IPS-18a (cell line): ENCODE results near the gene EXOC6.

Experiments used
- H3K27ac ChIP-seq: one replicate; pipeline ENCODE4 v1.5.1; 2013; ENCODE audit warnings: low read length
- H3K27me3 ChIP-seq: one replicate; pipeline ENCODE4 v1.6.1; 2013; ENCODE audit warnings: mild to moderate bottlenecking, low read length; ENCODE audit not compliant: control insufficient read depth, insufficient read depth
- H3K36me3 ChIP-seq: one replicate; pipeline ENCODE4 v1.6.1; 2013; ENCODE audit warnings: low read depth, low read length; ENCODE audit not compliant: control insufficient read depth
- H3K4me1 ChIP-seq: one replicate; pipeline ENCODE4 v1.6.1; 2013; ENCODE audit warnings: low read depth, low read length; ENCODE audit not compliant: control insufficient read depth
- H3K4me3 ChIP-seq: one replicate; pipeline ENCODE4 v1.5.1; 2013; ENCODE audit warnings: low read length
- H3K9ac ChIP-seq: one replicate; pipeline ENCODE4 v1.6.1; 2013; ENCODE audit warnings: mild to moderate bottlenecking, low read length, moderate library complexity
- H3K9me3 ChIP-seq: one replicate; pipeline ENCODE4 v1.6.1; 2013; ENCODE audit warnings: low read depth, low read length; ENCODE audit not compliant: control insufficient read depth

EXOC6 gene

GRCh38 chr10:93070378-93071176, 222.3 kb downstream of the EXOC6 start:
- Histone ChIP-seq H3K4me1 (peaks cover 14% of the 10 kb centered on the region), H3K9ac (no peak overlapping the region), H3K27me3 (peaks cover 100% of the 10 kb centered on the region)

DNA sequence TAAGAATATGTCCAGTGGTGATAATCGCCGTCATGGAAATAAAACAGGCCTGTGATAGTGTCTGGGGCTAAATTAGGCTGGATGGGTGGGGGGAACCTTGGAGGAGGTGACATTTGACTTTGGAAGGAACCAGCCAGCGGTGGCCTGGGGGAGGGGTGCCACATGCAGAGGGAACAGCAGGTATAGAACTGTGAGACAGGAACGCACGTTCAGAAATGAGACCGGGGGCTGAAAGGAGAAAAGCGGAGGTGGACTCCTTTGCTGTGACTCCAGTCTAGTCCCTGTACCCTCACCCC, 222.8 kb downstream of the EXOC6 start:
- Histone ChIP-seq H3K27ac (no peak overlapping the region), H3K9ac (no peak overlapping the region), H3K27me3 (peaks cover 100% of the 10 kb centered on the region), H3K4me1 (peaks cover 13% of the 10 kb centered on the region), H3K9me3 (no peaks in the 10 kb centered on the region), H3K36me3 (no peaks in the 10 kb centered on the region), H3K4me3 (no peak overlapping the region)

More at GRCh38 chr10:93070378-93071176, 222.3 kb downstream of the EXOC6 start:
- no peaks in the 10 kb centered on the region for H3K36me3 ChIP-seq
- no peak overlapping the region for H3K27ac ChIP-seq
- no peak overlapping the region for H3K4me3 ChIP-seq
- H3K9me3 ChIP-seq, result no peaks in the 10 kb centered on the region

DNA sequence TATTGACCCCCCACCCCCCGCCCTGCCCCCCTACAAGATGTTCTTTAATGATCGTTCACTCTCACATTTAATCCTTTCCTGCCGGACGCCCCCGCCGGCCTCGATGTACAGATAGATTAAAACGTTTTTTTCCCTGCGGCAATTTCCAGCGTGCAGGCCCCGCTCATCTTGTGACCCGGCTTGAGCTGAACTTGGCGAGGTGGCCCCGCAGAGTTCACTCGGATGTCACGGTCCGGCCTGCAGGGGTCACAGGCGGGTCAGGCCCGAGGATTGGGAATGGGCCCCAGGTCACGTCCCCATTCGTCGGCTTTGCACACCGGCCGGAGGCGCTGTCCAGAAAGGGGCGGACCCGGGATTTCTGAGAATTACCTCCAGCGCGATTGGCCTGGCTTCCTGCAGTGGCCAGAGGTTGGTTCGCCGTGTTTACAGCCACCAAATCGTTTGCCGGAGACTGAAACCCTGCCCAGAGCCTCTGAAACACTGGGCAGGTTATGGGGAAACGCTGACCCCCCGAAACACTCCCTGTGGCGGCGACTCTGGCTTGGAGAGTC, 223.4 kb downstream of the EXOC6 start:
- Histone ChIP-seq H3K4me1 (peaks cover 17% of the 10 kb centered on the region), H3K27ac (no peak overlapping the region), H3K4me3 (peak overlapping the region; percentile 63), H3K27me3 (peaks cover 100% of the 10 kb centered on the region), H3K9ac (no peak overlapping the region), H3K36me3 (no peaks in the 10 kb centered on the region), H3K9me3 (no peaks in the 10 kb centered on the region)

DNA sequence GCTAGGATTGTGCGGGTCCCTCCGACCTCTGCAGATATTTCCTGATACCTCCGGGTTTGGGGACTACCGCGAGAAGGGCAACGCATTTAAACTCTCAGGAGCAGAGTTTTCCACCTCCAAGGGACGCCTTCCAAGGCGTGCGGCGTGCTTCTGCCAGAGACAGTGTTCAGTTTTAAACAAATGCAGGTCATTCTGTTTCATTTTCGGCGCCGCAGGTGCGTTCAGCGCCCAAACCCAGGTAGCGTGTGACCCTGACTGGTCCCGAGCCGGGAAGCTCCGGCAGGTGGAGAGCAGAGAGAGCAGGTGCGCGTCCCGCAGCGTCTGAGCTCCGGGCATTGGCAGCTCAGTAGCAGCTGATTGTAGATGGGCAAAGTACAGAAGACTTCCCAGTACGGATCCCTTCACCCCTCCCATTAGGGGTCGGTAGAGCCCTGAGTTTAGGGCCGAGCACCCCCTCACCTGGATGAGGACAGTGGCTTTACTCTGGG, 223.9 kb downstream of the EXOC6 start:
- no peaks in the 10 kb centered on the region for H3K9me3 ChIP-seq
- H3K27me3 ChIP-seq, result peaks cover 99% of the 10 kb centered on the region
- no peak overlapping the region for H3K27ac ChIP-seq
- no peak overlapping the region for H3K9ac ChIP-seq
- H3K4me3 ChIP-seq, result peak overlapping the region; percentile 63
- no peaks in the 10 kb centered on the region for H3K36me3 ChIP-seq
- H3K4me1 ChIP-seq, result peaks cover 17% of the 10 kb centered on the region

GRCh38 chr10:93072713-93073538, 224.6 kb downstream of the EXOC6 start:
- peaks cover 98% of the 10 kb centered on the region for H3K27me3 ChIP-seq
- no peaks in the 10 kb centered on the region for H3K9me3 ChIP-seq
- H3K9ac ChIP-seq, result no peak overlapping the region
- H3K4me1 ChIP-seq, result peaks cover 14% of the 10 kb centered on the region
- H3K4me3 ChIP-seq, result peak overlapping the region; percentile 63
- H3K27ac ChIP-seq, result no peak overlapping the region
- no peaks in the 10 kb centered on the region for H3K36me3 ChIP-seq

DNA sequence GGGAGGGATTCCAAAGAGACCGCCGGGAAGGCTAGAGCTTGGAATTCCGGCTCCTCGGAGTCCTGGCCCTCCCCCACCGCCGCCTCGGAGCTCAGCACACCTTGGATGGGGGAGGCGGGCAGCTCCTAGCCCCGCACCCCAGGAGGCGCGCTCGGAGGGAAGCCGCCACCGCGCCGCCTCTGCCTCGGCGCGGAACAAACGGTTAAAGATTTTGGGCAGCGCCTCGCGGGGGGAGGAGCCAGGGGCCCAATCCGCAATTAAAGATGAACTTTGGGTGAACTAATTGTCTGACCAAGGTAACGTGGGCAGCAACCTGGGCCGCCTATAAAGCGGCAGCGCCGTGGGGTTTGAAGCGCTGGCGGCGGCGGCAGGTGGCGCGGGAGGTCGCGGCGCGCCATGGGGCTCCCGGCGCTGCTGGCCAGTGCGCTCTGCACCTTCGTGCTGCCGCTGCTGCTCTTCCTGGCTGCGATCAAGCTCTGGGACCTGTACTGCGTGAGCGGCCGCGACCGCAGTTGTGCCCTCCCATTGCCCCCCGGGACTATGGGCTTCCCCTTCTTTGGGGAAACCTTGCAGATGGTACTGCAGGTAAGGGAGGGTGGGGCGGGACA, 225.3 kb downstream of the EXOC6 start, which contains the start of gene CYP26A1:
Gene CYP26A1 (plus strand): TSS at position 355 of the 608 bp plus-strand sequence. CDS start 42 bp downstream, at position 397.
- Histone ChIP-seq H3K4me3 (peak within 1 kb of the TSS; percentile 63), H3K27me3 (peaks cover 96% of the 10 kb centered on the region), H3K4me1 (peaks cover 11% of the 10 kb centered on the region), H3K9ac (peak within 1 kb of the TSS; percentile 2), H3K36me3 (no peaks in the 10 kb centered on the region), H3K27ac (no peak within 1 kb of the TSS), H3K9me3 (no peaks in the 10 kb centered on the region)

- peaks cover 11% of the 10 kb centered on the region for H3K4me1 ChIP-seq
- peak overlapping the region; percentile 63 for H3K4me3 ChIP-seq
- H3K27me3 ChIP-seq, result peaks cover 91% of the 10 kb centered on the region
- H3K9me3 ChIP-seq, result no peaks in the 10 kb centered on the region
- peak overlapping the region; percentile 2 for H3K9ac ChIP-seq
- H3K27ac ChIP-seq, result no peak overlapping the region
- H3K36me3 ChIP-seq, result no peaks in the 10 kb centered on the region
Observed at GRCh38 chr10:93074147-93074596, 225.9 kb downstream of the EXOC6 start.

GRCh38 chr10:93074597-93075368, 226.5 kb downstream of the EXOC6 start:
- Histone ChIP-seq H3K9me3 (no peaks in the 10 kb centered on the region), H3K9ac (peak overlapping the region; percentile 2), H3K4me1 (peaks cover 11% of the 10 kb centered on the region), H3K36me3 (no peaks in the 10 kb centered on the region), H3K27ac (no peak overlapping the region), H3K4me3 (peak overlapping the region; percentile 63), H3K27me3 (peaks cover 85% of the 10 kb centered on the region)

GRCh38 chr10:93075369-93076221, 227.3 kb downstream of the EXOC6 start:
- peaks cover 81% of the 10 kb centered on the region for H3K27me3 ChIP-seq
- no peaks in the 10 kb centered on the region for H3K36me3 ChIP-seq
- no peaks in the 10 kb centered on the region for H3K9me3 ChIP-seq
- H3K9ac ChIP-seq, result peak overlapping the region; percentile 2
- peaks cover 11% of the 10 kb centered on the region for H3K4me1 ChIP-seq
- H3K4me3 ChIP-seq, result peak overlapping the region; percentile 63
- H3K27ac ChIP-seq, result no peak overlapping the region

GRCh38 chr10:93076871-93077270, 228.6 kb downstream of the EXOC6 start:
- H3K4me3 ChIP-seq, result peak overlapping the region; percentile 63
- H3K4me1 ChIP-seq, result peaks cover 11% of the 10 kb centered on the region
- no peak overlapping the region for H3K9ac ChIP-seq

More at GRCh38 chr10:93076871-93077270, 228.6 kb downstream of the EXOC6 start:
- Histone ChIP-seq H3K27ac (no peak overlapping the region), H3K36me3 (no peaks in the 10 kb centered on the region), H3K9me3 (no peaks in the 10 kb centered on the region), H3K27me3 (peaks cover 73% of the 10 kb centered on the region)
